Transverse colon (tissue), 4 donors: ENCODE measurements around the gene ANKRD52. TPM values are rescaled to one million over a fixed set of nuclear protein-coding genes. Genes with fewer than 3 reads are reported as not detected.
A peak's percentile ranks its signal among the peaks of the same experiment; 100 is the strongest.
"Not testable (repeated sequence)": the region's sequence is repeated elsewhere in the genome, so short reads cannot be mapped to it uniquely, and the experiment has no call there.

Source experiments
- DNase-seq: peaks from one replicate; pipeline ENCODE4 v3.0.0-alpha.2; 2019
- H3K27ac ChIP-seq, 4 donors: fragments of 200-600 bp; sonication (generic); 2 replicates each; pipeline ENCODE4 v1.5.1; 2016 to 2018; ENCODE audit warnings: inconsistent platforms in 4 of 4
- H3K27me3 ChIP-seq: fragments of 200-600 bp; sonication (generic); 2 replicates; pipeline ENCODE4 v1.5.1; 2017; ENCODE audit warnings: inconsistent platforms
- H3K36me3 ChIP-seq, 4 donors: fragments of 200-600 bp; sonication (generic); 2 replicates each; pipeline ENCODE4 v1.5.1; 2017 to 2019; ENCODE audit warnings: inconsistent platforms in 4 of 4
- H3K4me1 ChIP-seq, 4 donors: fragments of 200-600 bp; sonication (generic); 2 replicates each; pipeline ENCODE4 v1.5.1; 2017 to 2020; ENCODE audit warnings: inconsistent platforms in 4 of 4
- H3K4me3 ChIP-seq, 4 donors: fragments of 200-600 bp; sonication (generic); 1 replicate in 1 of 4; 2 replicates in 3 of 4; pipeline versions ENCODE4 v1.5.1 to v1.6.1; 2017 to 2019; ENCODE audit warnings: inconsistent platforms in 4 of 4
- H3K9me3 ChIP-seq, 2 donors: fragments of 200-600 bp; sonication (generic); 2 replicates each; pipeline ENCODE4 v1.5.1; 2017 to 2019; ENCODE audit warnings: inconsistent platforms in 2 of 2
- CTCF ChIP-seq, 5 experiments: fragments of 200-600 bp in 3 of 5; fragments of 450-650 bp in 2 of 5; sonication (generic) in 3 of 5; IDR thresholded peaks; 1 replicate in 2 of 5; 2 replicates in 3 of 5; pipeline ENCODE4 v1.5.1; 2016 to 2017; ENCODE audit warnings: antibody characterized with exemption in 5 of 5, inconsistent platforms in 3 of 5, mild to moderate bottlenecking in 2 of 5, moderate library complexity in 1 of 5
- EP300 ChIP-seq: sonication (generic); formaldehyde crosslinking; IDR thresholded peaks from one replicate; pipeline ENCODE4 v1.6.1; 2017; ENCODE audit warnings: antibody characterized with exemption, low read depth
- POLR2A ChIP-seq: fragments of 450-650 bp; IDR thresholded peaks from one replicate; pipeline ENCODE4 v1.6.1; 2016; ENCODE audit warnings: antibody characterized with exemption, mild to moderate bottlenecking, moderate library complexity
- POLR2AphosphoS5 ChIP-seq, 3 donors: sonication (generic); formaldehyde crosslinking; IDR thresholded peaks; one replicate each; pipeline ENCODE4 v1.6.1; 2016; ENCODE audit warnings: antibody characterized with exemption in 3 of 3
- WGBS, 2 donors: methylation state at CpG; one replicate each; pipeline ENCODE4 v1.1.5; 2018; ENCODE audit warnings: low coverage in 1 of 2; 5-methylcytosine and 5-hydroxymethylcytosine counted together
- in situ Hi-C, 4 donors: fragments of 200-750 bp; cut with MboI; loops; one replicate each; pipeline versions ENCODE4 v1.15.0 to v1.15.1; 2017; ENCODE audit warnings: low sequenced_read_pairs in 3 of 4, low pct_ligation_motif_present in 1 of 4, low pct_unique_long_range_greater_than_20kb in 1 of 4
- intact Hi-C: fragments of 100-400 bp; cut with DNase I; formaldehyde crosslinking; loops from one replicate; pipeline ENCODE4 v1.15.1; 2023; ENCODE audit warnings: low total_unique reads
- total RNA-seq, 4 donors: library from RNA; depleted of rRNA; stranded (reverse); fragments of >200 nt; gene quantifications; one replicate each; pipeline ENCODE4 v1.1.0, GENCODE V29; 2016

Gene ANKRD52
- total RNA-seq, 4 donors from 2014 or later = 28.4 to 120 (median 40.0) TPM

DNA sequence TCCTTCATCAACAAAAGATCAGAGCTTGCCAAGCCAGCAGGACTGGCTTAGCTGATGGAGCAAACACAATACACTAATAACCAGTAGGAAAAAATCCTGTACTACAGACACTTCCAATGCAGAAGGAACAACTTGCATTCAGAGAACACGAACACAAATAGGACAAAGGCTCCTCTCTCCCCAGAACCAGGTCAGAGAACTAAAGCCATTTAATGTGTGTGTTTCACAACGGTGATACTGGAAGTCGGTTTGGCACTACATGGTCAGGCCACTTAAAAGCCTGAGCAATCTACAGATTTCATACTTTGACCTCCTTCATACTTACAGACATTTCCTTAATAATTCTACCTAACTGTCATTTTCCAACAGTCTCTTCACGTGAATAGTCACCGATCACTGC lies 35.6 kb upstream of the ANKRD52 start:
- intact Hi-C loops (no loop called here), in situ Hi-C loops (no loop called here)
- Histone ChIP-seq H3K4me1 (peaks cover 8 to 45% (median 20%) of the 10 kb centered on the region in 4 donors), H3K4me3 (no peak overlapping the region), H3K36me3 (peaks cover 0 to 17% (median 2%) of the 10 kb centered on the region in 4 donors), H3K9me3 (no peaks in the 10 kb centered on the region), H3K27me3 (no peaks in the 10 kb centered on the region), H3K27ac (no peak overlapping the region)
- TF ChIP-seq POLR2AphosphoS5 (IDR thresholded peaks at IDR 0.05) (no peak), CTCF (IDR thresholded peaks at IDR 0.05) (no peak), EP300 (no peak), POLR2A (no peak)
- DNase-seq = no peak
- 79% methylated on average over 5 of the region's 5 CpGs; no CpG with 5 or more reads in 1 of the 2 donors for WGBS, 2 donors

- WGBS, 2 donors = 79% methylated on average over 3 of the region's 3 CpGs; no CpG with 5 or more reads in 1 of the 2 donors
- no peak for DNase-seq
- Histone ChIP-seq H3K27me3 (no peaks in the 10 kb centered on the region), H3K9me3 (no peaks in the 10 kb centered on the region), H3K36me3 (peaks cover 0 to 25% (median 12%) of the 10 kb centered on the region in 4 donors), H3K4me3 (no peak overlapping the region), H3K27ac (no peak overlapping the region), H3K4me1 (peaks cover 0 to 14% (median 0%) of the 10 kb centered on the region in 4 donors)
- in situ Hi-C loops = no loop called here
- intact Hi-C loops = no loop called here
- no peak for TF ChIP-seq POLR2AphosphoS5 (IDR thresholded peaks at IDR 0.05)
Observed at GRCh38 chr12:56288705-56289387, 30.7 kb upstream of the ANKRD52 start.

GRCh38 chr12:56286044-56286830 lies 28.1 kb upstream of the ANKRD52 start:
- Histone ChIP-seq H3K4me1 (peaks cover 0 to 2% (median 0%) of the 10 kb centered on the region in 4 donors), H3K9me3 (no peaks in the 10 kb centered on the region), H3K4me3 (no peak overlapping the region), H3K27ac (no peak overlapping the region), H3K36me3 (peaks cover 0 to 49% (median 24%) of the 10 kb centered on the region in 4 donors), H3K27me3 (no peaks in the 10 kb centered on the region)
- intact Hi-C loops = no loop called here
- TF ChIP-seq CTCF (IDR thresholded peaks at IDR 0.05) = no peak
- TF ChIP-seq POLR2AphosphoS5 (IDR thresholded peaks at IDR 0.05) = no peak
- no peak for TF ChIP-seq POLR2A
- TF ChIP-seq EP300 = no peak
- in situ Hi-C loops = no loop called here
- 35 to 50% methylated on average over 4 of the region's 4 CpGs for WGBS, 2 donors
- no peak for DNase-seq

GRCh38 chr12:56284263-56284662 lies 26.1 kb upstream of the ANKRD52 start:
- peaks cover 0 to 63% (median 22%) of the 10 kb centered on the region in 4 donors for H3K36me3 ChIP-seq
- intact Hi-C loops, H3K4me3 ChIP-seq, H3K27ac ChIP-seq, DNase-seq, in situ Hi-C loops, H3K9me3 ChIP-seq, H3K4me1 ChIP-seq, H3K27me3 ChIP-seq: not testable (repeated sequence)
- 90 to 96% methylated on average over 2 to 5 of the region's 5 CpGs for WGBS, 2 donors

- Histone ChIP-seq H3K27ac (peak overlapping the region in 2 of 4 donors; percentile 30 to 37), H3K4me1 (no peaks in the 10 kb centered on the region), H3K9me3 (no peaks in the 10 kb centered on the region), H3K27me3 (no peaks in the 10 kb centered on the region), H3K36me3 (peaks cover 0 to 76% (median 31%) of the 10 kb centered on the region in 4 donors), H3K4me3 (no peak overlapping the region)
- no peak for DNase-seq
- TF ChIP-seq POLR2AphosphoS5 (IDR thresholded peaks at IDR 0.05) (no peak), CTCF (IDR thresholded peaks at IDR 0.05) (no peak), EP300 (no peak), POLR2A (no peak)
- in situ Hi-C loops (no loop called here), intact Hi-C loops (no loop called here)
- WGBS, 2 donors = 92 to 94% methylated on average over 2 of the region's 2 CpGs
Observed at GRCh38 chr12:56282579-56282978, 24.4 kb upstream of the ANKRD52 start.
